SK-N-SH (cell line): ENCODE data around the gene TGM5.

Experiments used
- CHD2 ChIP-seq: fragments of 150-350 bp; IDR thresholded peaks from 2 replicates; pipeline ENCODE4 v1.6.1; 2018; ENCODE audit warnings: low read length; ENCODE audit not compliant: partially characterized antibody
- CTCF ChIP-seq: fragments of 200-600 bp; sonication (generic); IDR thresholded peaks from 2 replicates; pipeline ENCODE4 v1.6.1; 2017; ENCODE audit warnings: antibody characterized with exemption, mild to moderate bottlenecking, moderate library complexity
- MAX ChIP-seq: IDR thresholded peaks from 2 replicates; pipeline ENCODE4 v1.4.0; 2012; ENCODE audit warnings: low read depth
- MEF2A ChIP-seq: IDR thresholded peaks from 2 replicates; pipeline ENCODE4 v1.4.0; 2012; ENCODE audit warnings: low read depth, borderline replicate concordance
- PBX3 ChIP-seq: IDR thresholded peaks from 2 replicates; pipeline ENCODE4; 2012
- RAD21 ChIP-seq: IDR thresholded peaks from 2 replicates; pipeline ENCODE4 v1.6.1; 2012; ENCODE audit warnings: mild to moderate bottlenecking, low read length
- TAF1 ChIP-seq: IDR thresholded peaks from 2 replicates; pipeline ENCODE4 v1.6.1; 2012; ENCODE audit warnings: low read depth, mild to moderate bottlenecking, low read length, moderate library complexity, borderline replicate concordance
- YY1 ChIP-seq: IDR thresholded peaks from 2 replicates; pipeline ENCODE4 v1.4.0; 2012; ENCODE audit warnings: low read depth, mild to moderate bottlenecking

- no peak for TF ChIP-seq YY1
- TF ChIP-seq RAD21: no peak
- TF ChIP-seq CTCF: no peak
- TF ChIP-seq PBX3: no peak
- TF ChIP-seq MEF2A: no peak
- no peak for TF ChIP-seq MAX
- no peak for TF ChIP-seq TAF1
- TF ChIP-seq CHD2: no peak
Measured at GRCh38 chr15:43207024-43207423, 59.7 kb downstream of the TGM5 start.
